Liver (tissue), 3 donors: Measurements from ENCODE around the gene FAM98B.

Experiments used
- FOXA1 ChIP-seq: IDR thresholded peaks from 2 replicates; pipeline ENCODE4 v1.6.1; 2016; ENCODE audit warnings: antibody characterized with exemption
- GABPA ChIP-seq, 2 donors: IDR thresholded peaks in 1 of 2; conservative IDR thresholded peaks in 1 of 2; 2 replicates each; pipeline ENCODE4 v1.6.1; 2016; ENCODE audit warnings: antibody characterized with exemption in 2 of 2, mild to moderate bottlenecking in 1 of 2, moderate library complexity in 1 of 2
- HNF4A ChIP-seq, 2 donors: conservative IDR thresholded peaks; 2 replicates each; pipeline ENCODE4 v1.6.1; 2016; ENCODE audit warnings: antibody characterized with exemption in 2 of 2, mild to moderate bottlenecking in 2 of 2
- HNF4G ChIP-seq: IDR thresholded peaks from 2 replicates; pipeline ENCODE4 v1.6.1; 2016; ENCODE audit warnings: antibody characterized with exemption
- JUND ChIP-seq, 2 donors: IDR thresholded peaks; 2 replicates each; pipeline ENCODE4 v1.6.1; 2016; ENCODE audit warnings: antibody characterized with exemption in 2 of 2
- RAD21 ChIP-seq, 2 donors: IDR thresholded peaks; 2 replicates each; pipeline ENCODE4 v1.6.1; 2016; ENCODE audit warnings: antibody characterized with exemption in 2 of 2, mild to moderate bottlenecking in 2 of 2
- RXRA ChIP-seq, 2 donors: IDR thresholded peaks; 2 replicates each; pipeline ENCODE4 v1.6.1; 2017 to 2018; ENCODE audit warnings: antibody characterized with exemption in 2 of 2, mild to moderate bottlenecking in 1 of 2
- TAF1 ChIP-seq: conservative IDR thresholded peaks from 2 replicates; pipeline ENCODE4 v1.6.1; 2016; ENCODE audit warnings: antibody characterized with exemption, mild to moderate bottlenecking
- YY1 ChIP-seq: IDR thresholded peaks from 2 replicates; pipeline ENCODE4 v1.6.1; 2016; ENCODE audit warnings: antibody characterized with exemption, mild to moderate bottlenecking
- TF ChIP-seq, protein P1 (sequence below): fragments of 150-350 bp; IDR thresholded peaks from 2 replicates; pipeline ENCODE4 v1.5.1; 2017; ENCODE audit warnings: improper control_type of control experiment, low read depth, low read length; ENCODE audit not compliant: missing input control
- TF ChIP-seq, protein P2 (sequence below): IDR thresholded peaks from 2 replicates; pipeline ENCODE4 v1.6.1; 2016; ENCODE audit warnings: antibody characterized with exemption, mild to moderate bottlenecking
- TF ChIP-seq, protein P3 (sequence below): IDR thresholded peaks from 2 replicates; pipeline ENCODE4 v1.6.1; 2016; ENCODE audit warnings: antibody characterized with exemption
- TF ChIP-seq, protein P4 (sequence below): IDR thresholded peaks from 2 replicates; pipeline ENCODE4 v1.6.1; 2016; ENCODE audit warnings: antibody characterized with exemption
- donor health status: healthy.
- donor health status: healthy.

DNA sequence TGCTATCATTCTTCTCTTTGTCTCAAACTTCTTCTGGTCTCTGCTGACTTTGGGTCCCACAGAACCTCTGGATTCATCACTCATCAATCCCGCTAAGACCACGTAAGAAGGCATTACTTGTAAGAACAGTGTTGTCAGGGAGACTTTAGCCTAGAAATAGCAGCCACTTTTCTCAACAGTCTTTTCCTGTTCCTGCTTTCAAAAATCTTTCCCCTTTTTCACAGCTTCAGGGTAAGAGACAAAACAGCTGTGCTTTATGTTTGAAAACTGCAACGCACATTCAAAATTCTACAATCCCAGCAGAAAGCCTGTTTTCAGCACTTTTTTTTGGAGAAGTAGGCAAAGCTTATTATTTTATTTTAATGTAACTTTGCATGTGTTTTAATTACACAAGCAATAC, 42.0 kb upstream of the FAM98B start:
- TF ChIP-seq, protein P1, sequence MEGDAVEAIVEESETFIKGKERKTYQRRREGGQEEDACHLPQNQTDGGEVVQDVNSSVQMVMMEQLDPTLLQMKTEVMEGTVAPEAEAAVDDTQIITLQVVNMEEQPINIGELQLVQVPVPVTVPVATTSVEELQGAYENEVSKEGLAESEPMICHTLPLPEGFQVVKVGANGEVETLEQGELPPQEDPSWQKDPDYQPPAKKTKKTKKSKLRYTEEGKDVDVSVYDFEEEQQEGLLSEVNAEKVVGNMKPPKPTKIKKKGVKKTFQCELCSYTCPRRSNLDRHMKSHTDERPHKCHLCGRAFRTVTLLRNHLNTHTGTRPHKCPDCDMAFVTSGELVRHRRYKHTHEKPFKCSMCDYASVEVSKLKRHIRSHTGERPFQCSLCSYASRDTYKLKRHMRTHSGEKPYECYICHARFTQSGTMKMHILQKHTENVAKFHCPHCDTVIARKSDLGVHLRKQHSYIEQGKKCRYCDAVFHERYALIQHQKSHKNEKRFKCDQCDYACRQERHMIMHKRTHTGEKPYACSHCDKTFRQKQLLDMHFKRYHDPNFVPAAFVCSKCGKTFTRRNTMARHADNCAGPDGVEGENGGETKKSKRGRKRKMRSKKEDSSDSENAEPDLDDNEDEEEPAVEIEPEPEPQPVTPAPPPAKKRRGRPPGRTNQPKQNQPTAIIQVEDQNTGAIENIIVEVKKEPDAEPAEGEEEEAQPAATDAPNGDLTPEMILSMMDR: no peak
- no peak for TF ChIP-seq RAD21 (IDR thresholded peaks at IDR 0.05)
- TF ChIP-seq JUND (IDR thresholded peaks at IDR 0.05): no peak
- no peak for TF ChIP-seq RXRA (IDR thresholded peaks at IDR 0.05)
- TF ChIP-seq FOXA1: no peak
- TF ChIP-seq HNF4A (conservative IDR thresholded peaks at IDR 0.05): no peak
- TF ChIP-seq, protein P2, sequence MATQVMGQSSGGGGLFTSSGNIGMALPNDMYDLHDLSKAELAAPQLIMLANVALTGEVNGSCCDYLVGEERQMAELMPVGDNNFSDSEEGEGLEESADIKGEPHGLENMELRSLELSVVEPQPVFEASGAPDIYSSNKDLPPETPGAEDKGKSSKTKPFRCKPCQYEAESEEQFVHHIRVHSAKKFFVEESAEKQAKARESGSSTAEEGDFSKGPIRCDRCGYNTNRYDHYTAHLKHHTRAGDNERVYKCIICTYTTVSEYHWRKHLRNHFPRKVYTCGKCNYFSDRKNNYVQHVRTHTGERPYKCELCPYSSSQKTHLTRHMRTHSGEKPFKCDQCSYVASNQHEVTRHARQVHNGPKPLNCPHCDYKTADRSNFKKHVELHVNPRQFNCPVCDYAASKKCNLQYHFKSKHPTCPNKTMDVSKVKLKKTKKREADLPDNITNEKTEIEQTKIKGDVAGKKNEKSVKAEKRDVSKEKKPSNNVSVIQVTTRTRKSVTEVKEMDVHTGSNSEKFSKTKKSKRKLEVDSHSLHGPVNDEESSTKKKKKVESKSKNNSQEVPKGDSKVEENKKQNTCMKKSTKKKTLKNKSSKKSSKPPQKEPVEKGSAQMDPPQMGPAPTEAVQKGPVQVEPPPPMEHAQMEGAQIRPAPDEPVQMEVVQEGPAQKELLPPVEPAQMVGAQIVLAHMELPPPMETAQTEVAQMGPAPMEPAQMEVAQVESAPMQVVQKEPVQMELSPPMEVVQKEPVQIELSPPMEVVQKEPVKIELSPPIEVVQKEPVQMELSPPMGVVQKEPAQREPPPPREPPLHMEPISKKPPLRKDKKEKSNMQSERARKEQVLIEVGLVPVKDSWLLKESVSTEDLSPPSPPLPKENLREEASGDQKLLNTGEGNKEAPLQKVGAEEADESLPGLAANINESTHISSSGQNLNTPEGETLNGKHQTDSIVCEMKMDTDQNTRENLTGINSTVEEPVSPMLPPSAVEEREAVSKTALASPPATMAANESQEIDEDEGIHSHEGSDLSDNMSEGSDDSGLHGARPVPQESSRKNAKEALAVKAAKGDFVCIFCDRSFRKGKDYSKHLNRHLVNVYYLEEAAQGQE: no peak
- no peak for TF ChIP-seq HNF4G
- TF ChIP-seq YY1: no peak
- TF ChIP-seq, protein P3, sequence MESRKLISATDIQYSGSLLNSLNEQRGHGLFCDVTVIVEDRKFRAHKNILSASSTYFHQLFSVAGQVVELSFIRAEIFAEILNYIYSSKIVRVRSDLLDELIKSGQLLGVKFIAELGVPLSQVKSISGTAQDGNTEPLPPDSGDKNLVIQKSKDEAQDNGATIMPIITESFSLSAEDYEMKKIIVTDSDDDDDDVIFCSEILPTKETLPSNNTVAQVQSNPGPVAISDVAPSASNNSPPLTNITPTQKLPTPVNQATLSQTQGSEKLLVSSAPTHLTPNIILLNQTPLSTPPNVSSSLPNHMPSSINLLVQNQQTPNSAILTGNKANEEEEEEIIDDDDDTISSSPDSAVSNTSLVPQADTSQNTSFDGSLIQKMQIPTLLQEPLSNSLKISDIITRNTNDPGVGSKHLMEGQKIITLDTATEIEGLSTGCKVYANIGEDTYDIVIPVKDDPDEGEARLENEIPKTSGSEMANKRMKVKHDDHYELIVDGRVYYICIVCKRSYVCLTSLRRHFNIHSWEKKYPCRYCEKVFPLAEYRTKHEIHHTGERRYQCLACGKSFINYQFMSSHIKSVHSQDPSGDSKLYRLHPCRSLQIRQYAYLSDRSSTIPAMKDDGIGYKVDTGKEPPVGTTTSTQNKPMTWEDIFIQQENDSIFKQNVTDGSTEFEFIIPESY: no peak
- TF ChIP-seq TAF1: no peak
- no peak for TF ChIP-seq GABPA (IDR thresholded peaks at IDR 0.05 in 1 of 2, conservative IDR thresholded peaks at IDR 0.05 in 1 of 2)
- TF ChIP-seq, protein P4, sequence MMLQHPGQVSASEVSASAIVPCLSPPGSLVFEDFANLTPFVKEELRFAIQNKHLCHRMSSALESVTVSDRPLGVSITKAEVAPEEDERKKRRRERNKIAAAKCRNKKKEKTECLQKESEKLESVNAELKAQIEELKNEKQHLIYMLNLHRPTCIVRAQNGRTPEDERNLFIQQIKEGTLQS: no peak
